GM19099 (cell line): ENCODE results near the gene CERK.

Experiments used
- POLR2A ChIP-seq: IDR thresholded peaks from 3 replicates; pipeline ENCODE4 v1.6.1; 2011; ENCODE audit warnings: low read depth; ENCODE audit not compliant: insufficient read length; ENCODE audit errors: extremely low read depth

Gene CERK

DNA sequence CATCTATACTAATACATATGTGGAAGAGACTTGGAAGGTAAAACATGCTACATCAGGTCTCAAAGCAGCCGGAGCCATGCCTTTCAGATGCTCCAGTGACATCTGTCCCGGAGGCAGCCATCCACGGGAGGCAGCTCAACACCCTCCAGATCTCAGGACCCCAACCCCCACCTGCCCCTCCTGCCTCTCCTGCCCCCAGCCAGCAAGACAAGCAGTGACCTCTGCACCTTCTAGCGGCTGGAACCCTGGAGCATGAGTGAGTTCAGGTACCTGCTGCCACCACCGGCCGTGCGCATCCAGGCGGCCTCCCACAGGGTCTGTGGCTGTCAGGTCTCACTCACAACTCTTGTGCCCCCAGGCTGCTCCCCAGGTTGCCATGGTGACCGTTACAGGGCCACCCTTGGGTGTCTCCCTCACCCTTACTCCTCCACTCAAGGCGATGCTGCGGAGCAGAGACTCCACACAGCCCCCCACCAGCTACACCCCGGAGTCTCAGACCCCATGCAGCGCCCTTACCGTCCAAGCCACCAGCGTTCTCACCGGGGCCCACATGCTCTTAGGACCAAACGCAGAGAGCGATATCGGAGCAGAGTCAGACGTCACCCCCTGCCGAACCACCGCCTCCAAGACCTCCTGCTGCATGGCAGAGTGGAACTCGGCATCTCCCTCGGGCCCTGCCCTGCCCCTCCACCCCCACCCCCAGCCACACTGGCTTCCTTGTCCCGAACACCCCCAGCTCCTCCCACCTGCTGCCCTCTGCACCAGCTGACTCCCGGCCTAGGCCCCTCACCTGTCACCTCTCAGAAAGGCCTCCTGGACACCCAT lies 34.7 kb downstream of the CERK start:
- TF ChIP-seq POLR2A: no peak

DNA sequence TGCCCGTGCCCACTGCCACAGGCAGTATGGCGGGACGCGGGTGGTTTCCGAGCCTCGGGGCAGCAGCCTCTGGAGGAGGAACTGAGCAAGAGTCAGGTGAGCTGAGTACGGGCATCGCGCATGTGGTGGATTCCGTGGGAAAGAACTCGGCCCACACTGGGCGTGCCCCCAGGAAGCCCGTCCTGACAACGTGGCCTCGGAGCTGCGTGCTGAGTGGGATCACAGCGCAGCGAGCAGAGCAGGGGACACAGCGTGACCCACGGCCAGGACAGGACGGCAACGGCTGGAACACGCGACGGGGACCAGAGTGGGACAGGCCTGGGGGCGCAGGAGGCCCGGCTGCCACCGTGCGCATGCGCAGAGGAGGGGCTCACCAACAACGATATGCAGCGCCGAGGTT lies 36.8 kb downstream of the CERK start:
- TF ChIP-seq POLR2A: no peak

DNA sequence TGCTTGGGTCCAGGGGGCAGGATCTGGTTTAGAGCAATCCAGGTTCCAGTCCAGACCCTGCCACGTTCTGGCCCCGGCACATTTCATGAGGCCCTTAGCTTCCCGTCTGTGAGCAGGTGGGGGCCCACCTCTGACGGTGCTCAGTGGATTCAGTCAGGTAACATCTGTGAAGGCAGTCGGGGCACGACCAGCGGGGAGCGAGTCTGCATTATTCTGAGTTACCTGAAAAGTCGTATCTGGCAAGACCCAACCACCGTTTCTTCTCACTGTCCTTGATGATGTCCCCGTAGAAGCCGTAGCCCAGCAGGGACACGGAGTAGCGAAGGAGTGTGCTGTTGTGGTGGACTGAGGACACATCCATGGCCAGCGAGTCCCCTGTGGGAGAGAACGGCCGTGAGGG lies 39.0 kb downstream of the CERK start:
- no peak for TF ChIP-seq POLR2A

DNA sequence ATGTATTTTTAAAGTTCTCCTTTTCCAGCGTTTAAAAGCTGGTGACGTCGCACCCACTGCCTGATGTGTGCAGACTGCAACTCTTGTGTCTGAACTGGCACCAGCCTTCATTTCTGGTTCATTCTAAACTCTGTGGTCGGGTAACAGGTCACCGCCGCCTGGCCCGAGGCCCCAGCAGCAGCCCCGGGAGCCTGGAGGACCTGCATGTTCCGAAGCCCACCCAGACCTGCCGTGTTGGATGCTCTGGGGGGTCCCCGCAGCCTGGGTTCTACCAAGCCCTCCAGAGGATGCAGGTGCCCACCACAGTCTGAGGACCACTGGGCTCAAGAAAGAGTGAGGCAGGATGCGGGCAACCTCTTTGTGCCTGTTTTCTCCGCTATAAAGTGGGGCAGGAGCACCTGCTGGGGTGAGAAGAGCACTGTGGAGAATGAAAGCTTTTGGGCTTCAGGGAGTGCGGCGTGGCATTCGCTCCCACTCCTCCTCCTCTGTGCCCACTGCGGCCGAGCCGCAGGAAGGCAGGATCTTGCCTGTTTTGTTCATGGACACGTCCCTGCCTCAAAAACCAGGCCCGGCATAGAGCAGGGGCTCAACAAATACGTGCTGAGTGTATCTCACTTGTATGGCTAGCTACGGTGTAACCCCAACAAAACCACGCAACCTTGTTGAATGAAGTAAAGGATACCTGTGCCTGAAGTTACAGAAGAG lies 40.1 kb downstream of the CERK start:
- TF ChIP-seq POLR2A: no peak

DNA sequence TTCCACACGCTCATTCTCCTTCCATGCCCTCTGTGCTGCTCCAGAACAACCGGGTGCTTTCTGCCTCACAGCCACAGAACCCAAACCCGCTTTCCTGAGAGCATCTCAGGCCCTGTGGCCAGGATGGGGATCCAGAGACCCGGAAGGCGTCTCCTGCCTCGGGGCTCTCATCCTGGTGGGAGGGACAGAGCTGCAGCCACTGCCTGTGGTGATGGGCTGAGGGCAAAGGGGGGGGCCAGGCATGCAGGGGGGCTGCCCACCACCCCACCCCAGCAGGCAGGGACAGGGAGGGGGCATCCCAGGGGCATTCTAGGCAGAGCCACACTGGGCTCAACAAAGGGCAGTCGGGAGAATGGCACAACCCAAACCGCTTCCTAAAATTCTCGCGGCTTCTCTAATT lies 41.4 kb downstream of the CERK start:
- no peak for TF ChIP-seq POLR2A

DNA sequence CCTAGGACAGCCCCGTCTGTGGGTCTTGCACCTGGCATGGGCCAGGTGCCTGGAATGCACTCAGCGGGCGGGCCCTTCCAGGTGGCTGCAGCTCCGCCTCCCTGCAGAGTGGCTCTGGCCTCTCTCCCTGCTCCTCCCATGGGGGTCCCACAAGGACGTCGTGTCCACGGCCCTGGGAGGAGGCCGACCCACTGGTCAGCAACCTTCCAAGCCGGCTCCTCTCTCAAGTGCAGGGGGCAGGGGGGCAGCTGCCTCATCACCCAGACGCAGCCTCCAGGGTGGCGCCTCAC lies 41.9 kb downstream of the CERK start:
- no peak for TF ChIP-seq POLR2A

DNA sequence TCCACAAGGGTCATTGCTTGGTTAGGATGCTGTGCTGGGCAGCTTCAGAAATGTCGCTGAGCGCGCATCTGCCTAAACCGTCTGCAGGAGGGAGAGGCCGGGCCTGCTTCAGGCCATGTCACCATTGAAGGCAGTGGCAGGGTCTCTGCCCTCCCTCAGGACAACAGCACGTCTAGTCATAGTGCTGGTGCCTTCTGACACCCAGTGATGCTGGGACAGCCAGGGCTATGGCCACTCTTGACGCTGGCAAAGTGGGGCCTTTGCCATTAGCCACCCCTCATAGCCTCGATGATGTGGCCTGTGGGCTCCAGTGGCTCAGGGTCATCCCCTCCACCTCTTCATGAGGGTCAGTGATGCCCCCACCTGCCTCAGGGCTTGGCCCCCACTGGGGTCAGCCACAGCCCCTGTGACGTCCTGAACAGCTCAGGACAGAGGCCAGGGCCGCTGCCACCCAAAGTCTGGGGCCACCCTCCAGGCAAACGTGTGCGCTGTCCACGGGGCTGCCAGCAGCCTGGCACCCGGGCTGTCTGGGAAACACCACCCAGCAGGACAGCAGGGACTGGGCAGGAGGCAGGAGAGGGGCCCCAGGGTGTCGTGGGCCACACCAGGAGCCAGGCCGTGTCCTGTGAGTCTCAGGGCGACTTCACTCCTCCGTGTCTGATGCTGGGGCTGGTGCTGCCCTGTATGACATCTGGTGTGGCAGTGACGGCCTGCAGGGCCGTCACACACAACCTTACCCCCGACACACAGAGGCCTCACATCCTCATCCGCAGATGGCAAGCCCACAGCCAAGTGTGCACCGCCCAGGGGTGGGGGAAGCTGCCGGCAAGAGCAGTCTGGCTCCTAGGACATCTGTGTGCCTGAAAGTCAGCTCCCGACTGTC lies 42.5 kb downstream of the CERK start:
- no peak for TF ChIP-seq POLR2A

DNA sequence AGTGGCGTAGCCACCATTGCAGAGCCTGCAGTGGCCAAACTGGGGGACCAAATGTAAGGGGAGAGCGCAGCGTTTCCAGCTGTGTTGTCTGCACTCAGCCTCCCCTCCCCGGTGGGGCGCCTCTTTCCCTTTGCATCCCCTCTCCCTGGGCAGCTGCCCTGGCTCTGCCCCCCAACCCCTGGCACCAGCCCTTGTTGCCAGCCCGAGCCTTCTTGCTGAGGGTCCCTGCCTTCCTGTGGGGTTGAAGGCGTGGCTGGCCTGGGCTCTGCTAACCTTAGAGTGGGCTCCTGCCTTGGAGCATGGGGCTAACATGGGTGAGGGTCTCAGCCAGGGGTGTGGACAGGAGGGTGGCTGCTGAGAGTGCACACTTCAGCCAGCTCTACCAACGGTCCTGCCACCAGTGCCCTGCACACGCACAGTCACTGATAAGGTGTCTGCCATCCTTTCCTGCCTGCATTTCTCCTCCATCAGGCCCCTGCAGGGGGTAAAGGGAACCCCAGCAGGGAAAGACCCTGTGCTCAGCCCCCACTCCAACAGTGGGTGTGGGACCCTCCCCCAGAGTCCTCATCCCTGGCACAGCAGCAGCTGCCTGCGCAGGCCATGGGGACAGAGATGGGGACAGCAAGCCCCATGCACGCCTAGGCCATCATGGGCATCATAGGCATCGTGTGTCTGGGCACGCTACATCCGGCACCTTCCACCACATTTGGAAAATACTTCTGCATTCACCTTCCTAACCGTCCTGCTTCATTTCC lies 43.5 kb downstream of the CERK start:
- no peak for TF ChIP-seq POLR2A

DNA sequence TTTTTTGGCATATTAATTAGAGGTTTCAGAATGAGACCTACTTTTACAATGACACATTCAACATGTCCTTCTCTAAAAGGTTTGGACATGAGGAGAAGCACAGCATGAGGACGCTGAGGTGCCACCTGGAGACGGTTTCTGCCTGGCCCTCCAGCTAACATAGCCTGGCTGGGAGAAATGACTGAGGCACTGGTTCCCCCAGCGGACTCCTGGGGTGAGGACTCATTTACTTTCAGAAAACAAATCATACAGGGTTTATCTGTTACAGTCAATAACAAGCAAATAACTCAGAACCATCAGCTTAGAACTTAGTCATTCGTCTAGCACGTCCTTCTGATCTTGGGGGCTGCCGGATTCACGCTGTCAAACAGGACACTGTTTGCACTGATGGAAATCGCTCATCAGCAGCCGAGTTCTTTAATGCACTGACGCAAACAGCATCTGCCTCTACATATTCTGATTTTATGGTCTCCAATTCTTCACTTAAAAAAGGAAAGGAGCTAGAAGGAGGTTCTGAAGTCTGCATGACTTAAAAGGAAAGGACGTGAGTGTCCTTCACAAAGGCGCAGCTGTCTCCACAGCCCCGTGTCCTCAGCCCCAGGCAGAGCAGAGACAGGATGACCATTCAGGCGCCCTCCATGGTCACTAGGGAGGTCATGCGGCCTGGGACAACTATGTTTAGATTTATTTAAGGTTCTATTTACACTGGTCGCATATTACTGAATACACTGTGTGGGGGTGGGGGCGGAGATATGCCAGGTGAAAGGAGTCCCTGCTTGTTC lies 44.2 kb downstream of the CERK start:
- TF ChIP-seq POLR2A: no peak

DNA sequence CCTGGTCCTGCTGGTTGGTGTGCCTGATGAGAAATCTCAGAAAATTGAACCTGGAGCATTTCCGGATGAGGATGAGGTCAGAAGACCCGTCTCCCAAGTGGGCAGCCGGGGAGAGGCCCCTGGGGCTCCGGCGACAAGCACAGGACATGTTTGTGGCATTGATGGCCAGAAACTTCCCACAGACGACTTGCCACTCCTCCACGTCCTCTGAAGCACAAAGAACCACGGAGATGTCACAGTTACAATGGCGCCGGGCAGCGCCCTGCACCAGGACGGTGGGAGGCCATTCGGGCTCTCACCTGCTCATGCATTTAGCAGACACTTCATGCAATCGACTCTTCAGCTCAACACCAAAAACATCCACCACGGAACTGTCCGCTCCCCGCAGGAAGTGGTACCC lies 46.5 kb downstream of the CERK start:
- no peak for TF ChIP-seq POLR2A

DNA sequence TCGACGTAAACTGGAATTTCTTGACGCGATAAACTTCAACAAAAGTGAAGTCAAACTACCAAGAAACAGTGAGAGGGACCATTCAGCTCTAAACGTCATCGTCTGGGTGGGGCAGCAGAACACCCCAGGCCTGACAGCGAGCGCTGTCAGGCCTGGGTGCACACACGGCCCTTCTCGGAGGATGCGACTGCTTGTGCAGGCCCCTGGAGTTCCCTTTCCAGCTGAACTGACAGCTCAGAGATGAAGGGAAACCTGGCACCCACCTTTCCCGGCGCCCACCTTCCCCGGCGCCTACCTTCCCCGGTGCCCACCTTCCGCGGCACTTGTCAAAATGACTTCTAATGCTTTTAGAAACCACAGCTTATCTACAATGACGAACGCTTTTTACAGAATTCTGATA lies 47.9 kb downstream of the CERK start:
- TF ChIP-seq POLR2A: no peak

DNA sequence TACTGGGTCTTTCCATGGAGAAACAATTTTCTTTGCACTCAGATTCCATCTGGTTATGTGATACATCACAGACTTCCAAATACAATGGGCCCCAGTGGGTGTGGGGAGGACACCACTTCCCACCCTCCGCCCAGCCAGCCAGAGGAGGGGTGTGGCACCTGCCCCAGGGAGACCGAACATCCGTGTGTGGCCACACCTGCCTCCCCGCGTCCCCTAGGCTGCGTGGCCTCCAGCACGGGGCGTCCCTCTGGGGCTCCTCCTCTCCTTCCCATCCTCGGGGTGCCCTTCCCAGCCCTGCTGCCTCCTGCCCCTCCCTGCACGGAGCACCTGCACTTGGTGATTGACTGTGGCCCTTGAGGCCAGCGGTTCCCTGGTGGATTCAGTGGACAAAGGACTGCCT lies 49.1 kb downstream of the CERK start:
- no peak for TF ChIP-seq POLR2A

DNA sequence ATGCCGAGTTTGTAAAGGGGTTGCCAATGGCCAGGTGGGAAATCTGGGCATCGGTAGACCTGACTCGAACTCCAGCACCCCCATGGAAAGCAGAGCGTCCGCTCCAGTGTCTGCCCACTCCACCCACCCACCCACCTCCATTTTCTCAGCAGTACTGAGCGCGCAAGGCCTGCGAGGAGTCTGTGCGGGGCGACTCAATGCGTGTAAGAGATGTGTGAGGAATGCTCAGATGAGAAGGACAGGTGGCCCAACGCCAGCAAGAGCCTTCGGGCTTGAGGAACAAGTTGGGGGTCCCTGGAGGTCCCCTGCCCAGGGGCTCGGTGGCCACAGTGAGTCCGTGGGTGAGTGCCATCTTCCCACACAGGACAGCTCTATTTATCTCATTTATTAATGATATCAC lies 50.6 kb downstream of the CERK start:
- TF ChIP-seq POLR2A: no peak

DNA sequence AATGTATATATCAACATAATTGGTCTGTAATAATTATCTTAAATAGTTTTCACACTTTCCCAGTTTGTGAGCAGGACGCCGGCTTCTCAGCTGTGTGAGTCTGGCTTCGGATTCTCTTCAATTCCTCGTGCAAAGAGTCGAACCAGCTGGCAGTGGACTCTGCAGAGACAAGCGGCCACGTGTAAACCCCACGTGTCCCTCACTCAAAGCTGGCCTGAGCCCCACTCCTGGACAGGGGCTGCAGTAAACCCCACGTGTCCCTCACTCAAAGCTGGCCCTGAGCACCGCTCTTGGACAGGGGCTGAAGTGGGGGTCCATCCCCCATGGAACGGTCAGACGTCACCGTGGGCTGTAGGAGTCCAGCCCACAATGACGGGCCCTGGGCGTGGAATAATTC lies 51.0 kb downstream of the CERK start:
- no peak for TF ChIP-seq POLR2A
